HG02884 (cell line): ENCODE measurements around the gene ZC3HAV1L.
"Not testable (repeated sequence)": the region's sequence is repeated elsewhere in the genome, so short reads cannot be mapped to it uniquely, and the experiment has no call there.

Experiments
- ATAC-seq: cut with Tn5 transposase; IDR thresholded peaks from one replicate; pipeline ENCODE4 v1.9.1; 2021; ENCODE audit warnings: mild to moderate bottlenecking, moderate library complexity; ENCODE audit not compliant: unreplicated experiment

The ZC3HAV1L gene

DNA sequence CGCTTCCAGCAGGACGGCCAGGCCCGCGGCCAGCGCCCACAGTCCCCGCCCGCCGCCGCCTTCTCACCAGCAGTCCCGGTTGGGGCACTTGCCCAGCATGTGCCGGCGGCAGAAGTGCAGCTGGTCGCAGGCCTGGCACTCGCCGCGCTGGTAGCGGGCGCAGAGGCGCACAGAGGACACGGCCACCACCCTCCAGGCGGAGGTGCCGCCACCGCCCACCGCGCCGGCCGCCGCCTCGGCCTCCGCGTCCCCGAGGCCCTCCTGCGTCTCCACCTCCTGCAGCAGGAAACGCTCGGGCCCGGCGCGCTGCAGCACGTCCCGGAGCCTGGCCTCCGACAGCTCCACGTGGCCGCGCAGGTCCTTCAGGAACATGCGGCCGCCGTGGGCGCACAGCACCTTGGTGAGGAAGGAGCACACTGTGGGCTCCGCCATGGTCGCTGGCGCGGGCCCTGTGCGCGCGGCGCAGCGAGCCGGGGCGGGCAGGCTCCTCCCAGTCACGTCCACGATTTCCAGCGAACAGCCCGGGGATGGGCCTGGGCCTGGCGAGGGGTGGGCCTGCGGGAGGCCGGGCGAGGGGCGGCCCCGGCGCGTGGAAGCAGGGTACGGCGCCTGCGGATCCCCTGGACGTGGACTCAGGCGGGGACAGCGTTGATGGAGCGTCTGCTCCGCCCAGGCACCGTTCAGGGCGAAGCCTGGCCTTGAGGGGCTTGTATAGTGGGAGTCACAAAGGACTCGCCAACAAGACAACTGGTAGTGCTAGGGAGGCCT is at the start of gene ZC3HAV1L:
Gene ZC3HAV1L, minus strand, starts transcription at position 457 of the 768 bp plus-strand sequence. Its CDS starts 25 bp downstream, at position 432.
- ATAC-seq, result peak; percentile 84

DNA sequence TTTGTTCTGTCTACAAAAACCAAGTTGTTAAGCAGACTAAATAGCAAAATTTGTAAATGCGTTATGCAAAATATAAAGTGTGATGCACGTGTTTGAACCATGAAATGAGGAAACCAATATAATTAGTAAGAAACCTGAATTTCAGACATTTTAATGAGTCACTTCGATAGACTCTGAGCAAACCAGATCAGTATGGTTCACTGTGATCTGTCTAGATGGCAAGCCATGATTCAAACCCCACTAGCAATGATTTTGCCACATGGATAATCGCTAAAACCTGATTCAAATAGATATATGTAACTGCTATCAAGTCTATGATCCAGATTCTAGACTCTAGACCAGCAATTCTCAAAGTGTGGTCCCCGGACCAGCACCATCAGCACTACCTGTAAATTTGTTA is 48.9 kb upstream of the ZC3HAV1L start:
- no peak for ATAC-seq

DNA sequence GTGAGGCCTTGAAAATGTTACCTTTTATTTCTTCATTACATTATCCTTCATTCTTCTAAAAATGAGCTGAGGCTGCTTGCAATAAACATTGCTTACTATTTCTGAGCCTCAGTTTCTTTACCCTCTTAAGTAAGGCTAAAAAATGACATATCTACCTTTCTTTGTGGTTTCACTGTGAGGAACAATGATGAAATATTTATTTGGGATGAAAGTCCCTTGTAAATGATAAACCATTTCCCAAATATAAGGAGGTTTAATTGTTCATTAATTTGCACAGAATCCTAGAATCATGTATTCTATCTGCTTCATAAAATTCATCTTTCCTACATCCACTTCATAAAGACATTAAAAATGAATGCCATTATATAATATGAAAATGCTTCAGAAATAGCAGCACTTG is 45.7 kb upstream of the ZC3HAV1L start:
- no peak for ATAC-seq

GRCh38 chr7:139080905-139081304 is 45.1 kb upstream of the ZC3HAV1L start:
- no peak for ATAC-seq

DNA sequence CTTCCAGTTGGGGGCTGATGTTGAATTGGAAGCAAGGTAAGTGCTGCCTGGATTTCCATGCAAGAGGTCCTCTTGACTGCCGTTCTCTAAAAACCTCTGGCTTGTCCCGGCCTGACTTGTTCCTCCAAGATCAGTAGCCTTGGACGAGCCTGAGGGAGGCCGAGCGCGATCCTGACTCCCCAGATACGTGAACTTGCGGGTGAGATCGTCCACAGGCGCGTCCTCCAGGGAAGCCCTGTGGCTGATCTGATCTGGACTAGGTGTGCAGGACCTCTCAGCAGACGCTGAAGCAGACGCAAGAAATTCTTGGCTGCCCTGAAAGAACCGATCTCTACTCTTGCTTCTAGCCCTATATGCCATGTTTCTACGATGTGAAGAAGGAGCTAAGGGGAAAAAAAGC is 44.0 kb upstream of the ZC3HAV1L start:
- ATAC-seq, result no peak

GRCh38 chr7:139078911-139079310 is 43.1 kb upstream of the ZC3HAV1L start:
- ATAC-seq, result no peak

DNA sequence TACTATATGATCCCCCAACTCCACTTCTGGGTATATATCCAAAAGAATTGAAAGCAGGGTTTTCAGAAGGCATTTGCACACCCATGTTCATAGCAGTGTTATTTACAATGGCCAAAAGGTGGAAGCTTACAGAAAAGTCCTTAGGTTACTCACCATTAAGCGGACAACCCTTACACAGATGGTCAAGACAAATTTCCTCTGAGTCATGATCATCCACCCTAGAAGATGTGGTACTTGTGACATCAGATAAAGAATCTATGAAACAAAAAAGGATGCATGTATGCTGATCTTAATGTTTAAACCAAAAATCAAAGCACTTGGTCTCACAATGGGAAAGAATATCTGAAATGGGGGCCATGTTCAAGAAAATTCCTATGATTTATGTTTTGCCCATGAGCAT is 42.6 kb upstream of the ZC3HAV1L start:
- no peak for ATAC-seq

- ATAC-seq, result not testable (repeated sequence)
Measured at GRCh38 chr7:139077706-139078105, 41.9 kb upstream of the ZC3HAV1L start.

DNA sequence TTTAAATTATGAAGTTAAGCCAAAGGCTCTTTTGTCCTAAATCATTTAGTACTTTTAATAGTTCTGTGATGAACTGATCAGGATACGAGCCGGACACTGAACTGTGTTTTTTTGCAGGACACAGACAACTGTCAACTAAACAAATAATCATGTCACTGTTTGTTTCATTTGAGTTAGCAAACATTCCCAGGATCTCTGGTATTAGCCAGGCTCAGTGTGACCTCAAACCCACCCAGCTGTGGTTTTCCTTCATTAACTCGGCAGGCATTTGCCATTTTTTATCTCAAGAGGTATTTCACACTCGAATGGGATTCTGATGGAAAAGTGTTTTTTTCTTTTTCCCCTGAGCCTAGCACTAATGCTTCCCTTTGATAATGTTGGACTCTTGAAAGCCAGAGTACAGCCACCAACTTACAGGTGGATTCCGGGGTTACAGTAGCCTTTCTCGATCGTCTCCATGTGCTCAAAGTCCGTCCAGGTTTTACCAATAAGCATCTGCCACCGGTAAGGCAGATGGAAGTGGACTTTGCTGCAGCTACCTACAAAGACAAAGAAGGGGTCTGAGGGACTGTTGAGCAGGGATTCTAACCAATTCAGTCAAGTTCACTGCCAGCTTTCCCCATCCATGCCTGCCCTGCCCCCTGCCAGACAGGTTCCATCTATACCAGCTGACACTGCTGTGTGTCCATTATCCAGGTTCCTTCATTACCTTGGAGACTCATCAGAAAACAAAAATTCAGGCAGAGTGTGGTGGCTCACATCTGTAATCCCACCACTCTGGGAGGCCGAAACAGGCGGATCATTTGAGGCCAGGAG is 40.2 kb upstream of the ZC3HAV1L start:
- no peak for ATAC-seq

- peak; percentile 81 for ATAC-seq
Measured at GRCh38 chr7:139075031-139075652, 39.3 kb upstream of the ZC3HAV1L start.

DNA sequence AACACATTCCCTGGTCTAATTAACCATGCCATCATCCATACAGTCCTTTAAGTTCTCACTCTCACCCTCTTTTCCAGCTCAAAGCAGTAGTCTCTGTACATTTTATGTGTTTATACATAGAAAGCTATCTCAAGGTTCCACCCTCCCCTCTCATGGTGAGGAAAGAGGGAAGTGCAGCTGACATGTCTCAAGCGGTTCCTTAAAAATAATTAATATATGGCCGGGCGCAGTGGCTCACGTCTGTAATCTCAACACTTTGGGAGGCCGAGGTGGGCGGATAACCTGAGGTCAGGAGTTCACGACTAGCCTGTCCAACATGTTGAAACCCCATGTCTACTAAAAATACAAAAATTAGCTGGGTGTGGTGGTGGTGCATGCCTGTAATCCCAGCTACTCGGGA is 37.0 kb upstream of the ZC3HAV1L start:
- no peak for ATAC-seq

DNA sequence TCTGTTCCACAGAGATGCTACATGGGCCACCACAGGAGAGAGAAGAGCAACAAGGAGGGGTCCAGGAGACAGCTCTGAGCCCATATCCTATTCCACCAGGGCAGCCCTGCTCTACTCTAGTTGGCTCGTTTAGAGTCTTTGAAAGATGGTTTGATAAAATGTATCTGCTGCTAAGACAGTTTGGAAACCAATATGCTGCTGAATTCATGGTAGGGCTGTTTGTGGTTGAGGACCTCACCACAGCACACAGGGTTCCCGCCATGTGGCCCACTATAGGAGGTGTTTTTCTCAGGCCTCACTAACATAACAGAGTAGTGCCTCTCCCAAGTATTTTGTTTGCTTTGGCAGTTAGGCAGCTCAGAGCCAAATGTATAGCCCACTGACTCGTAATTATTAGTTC is 35.8 kb upstream of the ZC3HAV1L start:
- ATAC-seq, result no peak

GRCh38 chr7:139068544-139069399 is 32.9 kb upstream of the ZC3HAV1L start:
- no peak for ATAC-seq

DNA sequence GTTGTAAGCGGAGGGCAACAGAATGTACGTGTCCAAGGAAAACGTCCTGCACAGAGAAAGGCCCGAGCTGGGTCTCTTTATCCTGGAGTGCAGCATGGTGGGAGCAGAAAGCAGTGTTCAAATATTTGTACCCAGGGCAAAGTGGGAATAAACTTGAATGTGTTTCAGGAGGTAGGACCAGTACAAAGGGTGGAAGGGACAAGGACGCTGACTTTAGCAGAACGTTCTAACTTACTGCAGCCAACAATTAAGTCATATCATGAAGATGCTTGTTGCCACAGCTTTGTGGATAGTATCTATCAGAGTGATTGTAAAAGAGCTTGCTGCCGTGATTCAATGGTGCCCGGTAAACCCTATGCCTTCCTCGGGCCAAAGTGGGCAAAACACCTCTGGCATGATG is 30.5 kb upstream of the ZC3HAV1L start:
- no peak for ATAC-seq

DNA sequence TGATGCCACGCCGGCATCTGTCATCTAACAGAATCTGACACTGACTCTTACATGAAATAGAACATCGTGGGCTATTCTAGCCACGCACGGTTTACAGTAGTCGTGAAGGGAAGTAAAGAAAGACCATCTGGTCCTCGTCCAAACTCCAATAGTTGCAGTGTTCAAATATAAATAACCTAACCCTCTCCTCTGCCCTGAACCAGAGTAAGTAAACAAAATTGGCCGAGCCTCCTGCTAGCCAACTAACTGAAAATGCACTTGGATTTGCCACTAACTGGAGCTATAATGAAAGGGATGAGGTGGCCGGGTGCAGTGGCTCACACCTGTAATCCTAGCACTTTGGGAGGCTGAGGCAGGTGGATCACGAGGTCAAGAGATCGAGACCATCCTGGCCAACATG is 29.5 kb upstream of the ZC3HAV1L start:
- ATAC-seq, result no peak

DNA sequence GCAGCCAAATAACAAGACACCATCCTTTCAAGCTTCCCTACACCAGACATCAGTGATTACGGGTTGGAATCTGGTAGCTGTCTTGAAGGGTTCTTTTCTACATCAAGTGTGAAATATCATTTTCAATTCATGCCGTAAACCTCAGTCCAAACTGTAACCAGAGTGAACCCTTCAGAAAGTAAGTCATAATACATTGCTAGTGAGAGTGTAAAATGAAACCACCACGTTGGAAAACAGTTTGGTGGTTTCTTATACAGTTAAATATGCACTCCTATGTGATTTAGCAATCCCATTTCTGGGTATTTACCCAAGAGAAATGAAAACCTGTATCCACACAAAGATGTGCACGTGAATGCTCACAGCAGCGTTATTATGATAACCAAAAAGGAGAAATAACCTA is 25.6 kb upstream of the ZC3HAV1L start:
- no peak for ATAC-seq

GRCh38 chr7:139060695-139061237 is 24.9 kb upstream of the ZC3HAV1L start:
- no peak for ATAC-seq

DNA sequence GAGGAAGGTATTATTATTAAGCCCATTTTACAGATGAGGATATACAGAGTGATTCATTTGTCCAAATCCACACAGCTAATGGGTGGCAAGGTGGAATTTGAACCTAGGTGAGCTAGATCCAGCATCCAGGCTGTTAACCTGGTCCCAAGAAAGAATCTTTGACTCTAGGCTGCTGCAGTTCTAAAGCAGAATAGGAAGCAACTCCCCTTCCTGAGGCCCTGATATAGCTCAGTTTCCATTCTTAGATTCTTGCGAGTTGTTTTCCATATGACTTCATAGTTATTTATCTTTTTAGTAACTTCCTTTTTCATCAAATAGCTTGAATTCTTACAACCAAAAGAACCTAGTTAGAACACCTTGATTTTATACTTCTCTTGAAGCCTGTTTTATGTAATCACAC is 24.1 kb upstream of the ZC3HAV1L start:
- no peak for ATAC-seq

- ATAC-seq, result no peak
Measured at GRCh38 chr7:139058943-139059342, 23.1 kb upstream of the ZC3HAV1L start.

- ATAC-seq, result no peak
Measured at GRCh38 chr7:139055674-139056073, 19.8 kb upstream of the ZC3HAV1L start.
